Panc1 (cell line): ENCODE results near the gene FIGNL2. TPM values are rescaled to one million over a fixed set of nuclear protein-coding genes. Genes with fewer than 3 reads are reported as not detected.

Source experiments
- ATAC-seq: fragments of 200-7000 bp; cut with Tn5 transposase; 2 replicates; pipeline ENCODE4 v1.9.1; 2020; ENCODE audit warnings: mild to moderate bottlenecking, moderate library complexity
- BruUV-seq: library from RNA; stranded (reverse); fragments of 400-500 nt; replicated peaks from 2 replicates; lab custom pipeline; 2021; lab: Mats Ljungman, UMichigan
- CTCF ChIA-PET: fragments of 300-600 bp; sonication (Branson Sonifier 250); formaldehyde crosslinking; loops from one replicate; lab custom pipeline; 2022; ENCODE audit warnings: antibody characterized with exemption; lab: Charles Lee
- POLR2A ChIA-PET: fragments of 300-600 bp; sonication (Branson Sonifier 250); formaldehyde crosslinking; loops from one replicate; lab custom pipeline; 2022; ENCODE audit warnings: antibody characterized with exemption; lab: Charles Lee
- DNase-seq: peaks from one replicate; pipeline ENCODE4 v3.0.0-alpha.2; 2010; ENCODE audit warnings: low read depth, low spot score
- H3K27ac ChIP-seq: 2 replicates; pipeline ENCODE4 v1.5.1; 2011; ENCODE audit warnings: mild to moderate bottlenecking, low read length, inconsistent platforms
- H3K27me3 ChIP-seq: fragments of 200-500 bp; sonication (Bioruptor generic); 2 replicates; pipeline ENCODE4 v1.6.0; 2014; ENCODE audit warnings: low read length, inconsistent platforms; ENCODE audit not compliant: control insufficient read depth, insufficient read depth
- H3K36me3 ChIP-seq: fragments of 200-500 bp; sonication (Bioruptor generic); 2 replicates; pipeline ENCODE4 v1.5.1; 2014; ENCODE audit warnings: inconsistent platforms, mild to moderate bottlenecking, low read length, moderate library complexity; ENCODE audit not compliant: control insufficient read depth, insufficient read depth
- H3K4me1 ChIP-seq: 2 replicates; pipeline ENCODE4 v1.5.1; 2011; ENCODE audit warnings: inconsistent platforms, mild to moderate bottlenecking, low read length, moderate library complexity; ENCODE audit not compliant: control insufficient read depth, insufficient read depth
- H3K4me3 ChIP-seq, 2 experiments: 2 replicates each; pipeline ENCODE4 v1.5.1; 2011 to 2012; ENCODE audit warnings: low read depth in 2 of 2, low read length in 2 of 2, mild to moderate bottlenecking in 2 of 2, inconsistent platforms in 1 of 2, moderate library complexity in 1 of 2
- H3K9me3 ChIP-seq: fragments of 200-500 bp; sonication (Bioruptor generic); 2 replicates; pipeline ENCODE4 v1.5.1; 2014; ENCODE audit warnings: low read depth, mild to moderate bottlenecking, inconsistent platforms, low read length, moderate library complexity; ENCODE audit not compliant: control insufficient read depth, insufficient read depth
- CTCF ChIP-seq: fragments of 450-650 bp; IDR thresholded peaks from 2 replicates; pipeline ENCODE4 v1.5.1; 2017; ENCODE audit warnings: mild to moderate bottlenecking
- POLR2AphosphoS5 ChIP-seq: IDR thresholded peaks from 2 replicates; pipeline ENCODE4 v1.6.1; 2012; ENCODE audit warnings: mild to moderate bottlenecking, low read depth, low read length, moderate library complexity
- REST ChIP-seq, 2 experiments: IDR thresholded peaks; 2 replicates each; pipeline ENCODE4 v1.6.1; 2011 to 2012; ENCODE audit warnings: low read depth in 2 of 2, control low read depth in 1 of 2, low read length in 1 of 2, mild to moderate bottlenecking in 1 of 2, moderate library complexity in 1 of 2; ENCODE audit not compliant: insufficient read depth in 1 of 2
- SIN3A ChIP-seq: IDR thresholded peaks from 2 replicates; pipeline ENCODE4 v1.6.1; 2012; ENCODE audit warnings: low read depth, mild to moderate bottlenecking, low read length, moderate library complexity, borderline replicate concordance; ENCODE audit not compliant: insufficient read depth
- TCF7L2 ChIP-seq: IDR thresholded peaks from 2 replicates; pipeline ENCODE4 v1.6.1; 2011; ENCODE audit warnings: mild to moderate bottlenecking, low read depth, low read length, inconsistent platforms
- in situ Hi-C: cut with HindIII; loops from 2 replicates; pipeline ENCODE4 v1.10.0; 2016; ENCODE audit warnings: low sequenced_read_pairs, low pct_unique_long_range_greater_than_20kb
- intact Hi-C: fragments of 100-400 bp; cut with micrococcal nuclease; formaldehyde crosslinking; loops from one replicate; pipeline ENCODE4 v1.10.0; 2022; ENCODE audit not compliant: unreplicated experiment
- total RNA-seq: library from RNA; stranded (reverse); gene quantifications from one replicate; pipeline ENCODE4 v1.2.1, GENCODE V29; 2021; ENCODE audit not compliant: unreplicated experiment

FIGNL2 gene
- total RNA-seq, 1 experiment from 2014 or later = 0.23 TPM

GRCh38 chr12:51848841-51849735 is 570 bp upstream of the FIGNL2 start:
- DNase-seq = no peak
- POLR2A ChIA-PET = no interaction called here
- no peak for TF ChIP-seq CTCF
- TF ChIP-seq POLR2AphosphoS5 = no peak
- TF ChIP-seq TCF7L2 = no peak
- no peak for TF ChIP-seq SIN3A
- TF ChIP-seq REST (IDR thresholded peaks at IDR 0.05; ENCODE audit: insufficient read depth in 1 of 2, low read depth in 2 of 2, low read length in 1 of 2) = no peak
- no peaks in the 10 kb centered on the region for H3K36me3 ChIP-seq
- peaks cover 3% of the 10 kb centered on the region; the same call in 1 of the 2 replicates for H3K27me3 ChIP-seq
- no TSS peak for BruUV-seq
- no peak for ATAC-seq
- in situ Hi-C loops = no loop called here
- no peak overlapping the region for H3K4me3 ChIP-seq
- CTCF ChIA-PET = no interaction called here
- intact Hi-C loops = no loop called here
- H3K4me1 ChIP-seq = peaks cover 3% of the 10 kb centered on the region
- no peak overlapping the region for H3K27ac ChIP-seq
- H3K9me3 ChIP-seq = no peaks in the 10 kb centered on the region

GRCh38 chr12:51847643-51848325 is 734 bp downstream of the FIGNL2 start:
- ChIA-PET CTCF (no interaction called here), POLR2A (no interaction called here)
- H3K36me3 ChIP-seq = no peaks in the 10 kb centered on the region
- no peak for DNase-seq
- H3K4me1 ChIP-seq = peaks cover 3% of the 10 kb centered on the region
- peaks cover 3% of the 10 kb centered on the region; the same call in 1 of the 2 replicates for H3K27me3 ChIP-seq
- no peak overlapping the region for H3K27ac ChIP-seq
- TF ChIP-seq REST (IDR thresholded peaks at IDR 0.05; ENCODE audit: insufficient read depth in 1 of 2, low read depth in 2 of 2, low read length in 1 of 2) (no peak), TCF7L2 (no peak), POLR2AphosphoS5 (no peak), CTCF (no peak), SIN3A (no peak)
- H3K4me3 ChIP-seq = peak overlapping the region; percentile 40 to 48
- BruUV-seq = no TSS peak
- intact Hi-C loops = no loop called here
- in situ Hi-C loops = no loop called here
- no peaks in the 10 kb centered on the region for H3K9me3 ChIP-seq
- peak; percentile 55 for ATAC-seq
